NCI-H748 treated with DMSO at 0.1 percent for 48 hours (cell line): Measurements from ENCODE around the gene PSMC4.
"Not testable (repeated sequence)": the region's sequence is repeated elsewhere in the genome, so short reads cannot be mapped to it uniquely, and the experiment has no call there.

Experiments used
- DNase-seq: peaks from one replicate; lab custom pipeline; 2025; lab: John Stamatoyannopoulos, UW

Gene PSMC4

GRCh38 chr19:39946532-39946931, 24.4 kb upstream of the PSMC4 start:
- DNase-seq = no peak

GRCh38 chr19:39949026-39949747, 21.8 kb upstream of the PSMC4 start:
- DNase-seq = no peak

- no peak for DNase-seq
These were observed 19.8 kb upstream of the PSMC4 start for GRCh38 chr19:39951065-39951650.

GRCh38 chr19:39951686-39952085, 19.3 kb upstream of the PSMC4 start:
- no peak for DNase-seq

- DNase-seq = no peak
These were observed 17.1 kb upstream of the PSMC4 start for GRCh38 chr19:39953915-39954314.

- not testable (repeated sequence) for DNase-seq
These were observed 13.1 kb upstream of the PSMC4 start for GRCh38 chr19:39957886-39958285.

- DNase-seq = not testable (repeated sequence)
These were observed 12.0 kb upstream of the PSMC4 start for GRCh38 chr19:39958942-39959341.

GRCh38 chr19:39959407-39959806, 11.6 kb upstream of the PSMC4 start:
- DNase-seq = not testable (repeated sequence)

- DNase-seq = no peak
These were observed 7.1 kb upstream of the PSMC4 start for GRCh38 chr19:39963898-39964297.

GRCh38 chr19:39966617-39967016, 4.3 kb upstream of the PSMC4 start:
- no peak for DNase-seq

GRCh38 chr19:39967561-39967960, 3.4 kb upstream of the PSMC4 start:
- no peak for DNase-seq

- no peak for DNase-seq
These were observed 2.2 kb upstream of the PSMC4 start for GRCh38 chr19:39968789-39969188.

- no peak for DNase-seq
These were observed 1.7 kb upstream of the PSMC4 start for GRCh38 chr19:39969266-39969665.

GRCh38 chr19:39969681-39970424, 1.1 kb upstream of the PSMC4 start:
- no peak for DNase-seq

GRCh38 chr19:39970425-39970674, 615 bp upstream of the PSMC4 start:
- DNase-seq = peak; percentile 52

GRCh38 chr19:39971380-39972035, 543 bp downstream of the PSMC4 start:
- no peak for DNase-seq

GRCh38 chr19:39974377-39975155, 3.6 kb downstream of the PSMC4 start:
- no peak for DNase-seq

- DNase-seq = no peak
These were observed 11.9 kb downstream of the PSMC4 start for GRCh38 chr19:39982883-39983282.

- DNase-seq = no peak
These were observed 12.8 kb downstream of the PSMC4 start for GRCh38 chr19:39983695-39984300.

- no peak for DNase-seq
These were observed 15.7 kb downstream of the PSMC4 start for GRCh38 chr19:39986643-39987042.

- DNase-seq = no peak
These were observed 16.2 kb downstream of the PSMC4 start for GRCh38 chr19:39987167-39987566.

GRCh38 chr19:39987596-39987995, 16.6 kb downstream of the PSMC4 start:
- no peak for DNase-seq
